Endodermal cell (in vitro differentiated cells): ENCODE data around the gene GLYATL1B. TPM values are rescaled to one million over a fixed set of nuclear protein-coding genes. Genes with fewer than 3 reads are reported as not detected.
"Not testable (repeated sequence)": the region's sequence is repeated elsewhere in the genome, so short reads cannot be mapped to it uniquely, and the experiment has no call there.

Experiments used
- DNase-seq: peaks from one replicate; pipeline ENCODE4 v3.0.0-alpha.2; 2017
- H3K27ac ChIP-seq: 2 replicates; pipeline ENCODE4 v1.5.1; 2013; ENCODE audit warnings: mild to moderate bottlenecking, low read depth, low read length, moderate library complexity
- H3K27me3 ChIP-seq: 2 replicates; pipeline ENCODE4 v1.6.1; 2013; ENCODE audit warnings: mild to moderate bottlenecking, low read length, moderate library complexity; ENCODE audit not compliant: insufficient read depth, control insufficient read depth, poor library complexity, severe bottlenecking
- H3K36me3 ChIP-seq: 2 replicates; pipeline ENCODE4 v1.7.0; 2013; ENCODE audit warnings: mild to moderate bottlenecking, low read length, moderate library complexity; ENCODE audit not compliant: control insufficient read depth, insufficient read depth
- H3K4me1 ChIP-seq: one replicate; pipeline ENCODE4 v1.7.0; 2013; ENCODE audit warnings: low read length; ENCODE audit not compliant: control insufficient read depth, insufficient read depth
- H3K4me3 ChIP-seq: 2 replicates; pipeline ENCODE4 v1.5.1; 2013; ENCODE audit warnings: mild to moderate bottlenecking, low read length, moderate library complexity
- H3K9ac ChIP-seq: 2 replicates; pipeline ENCODE4 v1.6.1; 2013; ENCODE audit warnings: mild to moderate bottlenecking, low read length, moderate library complexity; ENCODE audit not compliant: poor library complexity, severe bottlenecking; ENCODE audit errors: extremely low read depth
- H3K9me3 ChIP-seq: 2 replicates; pipeline ENCODE4 v1.6.1; 2013; ENCODE audit warnings: mild to moderate bottlenecking, low read length, moderate library complexity; ENCODE audit not compliant: control insufficient read depth
- H3K27ac Mint-ChIP-seq: 2 replicates; pipeline ENCODE4 v1.8.0; 2020; ENCODE audit warnings: mixed read lengths
- H3K27me3 Mint-ChIP-seq: 2 replicates; pipeline ENCODE4 v1.8.0; 2021; ENCODE audit warnings: mild to moderate bottlenecking, mixed read lengths; ENCODE audit not compliant: insufficient read depth
- H3K36me3 Mint-ChIP-seq: 2 replicates; pipeline ENCODE4 v1.8.0; 2020; ENCODE audit warnings: low read depth, mixed read lengths
- H3K4me1 Mint-ChIP-seq: 2 replicates; pipeline ENCODE4 v1.8.0; 2020; ENCODE audit warnings: mixed read lengths
- H3K4me3 Mint-ChIP-seq: 2 replicates; pipeline ENCODE4 v1.8.0; 2020; ENCODE audit warnings: mild to moderate bottlenecking, moderate library complexity, mixed read lengths
- H3K9me3 Mint-ChIP-seq: 2 replicates; pipeline ENCODE4 v1.8.0; 2020; ENCODE audit warnings: mild to moderate bottlenecking, mixed read lengths
- WGBS, 2 experiments: methylation state at CpG; one replicate each; pipeline versions ENCODE4 v1.1.5 to v1.1.7; 2013; ENCODE audit warnings: missing lambda C conversion rate in 2 of 2, mixed read lengths in 1 of 2; ENCODE audit not compliant: insufficient coverage in 1 of 2, insufficient read length in 1 of 2; 5-methylcytosine and 5-hydroxymethylcytosine counted together
- total RNA-seq, 2 donors: library from RNA; stranded (reverse); fragmentation: NEBNext Ultra II Directional in 1 of 2; extraction: Animal tissue kit (Norgen Biotek cat#: 25700) in 1 of 2; gene quantifications; 2 replicates in 1 of 2; 3 replicates in 1 of 2; pipeline ENCODE4 v1.2.1, GENCODE V29; 2021
- TF ChIP-seq, protein P1 (sequence below): fragments of 200-600 bp; sonication (generic); conservative IDR thresholded peaks from 2 replicates; pipeline ENCODE4 v1.5.0; 2021; ENCODE audit warnings: antibody characterized with exemption, mild to moderate bottlenecking

GLYATL1B gene
- total RNA-seq, 2 donors from 2014 or later = not detected

DNA sequence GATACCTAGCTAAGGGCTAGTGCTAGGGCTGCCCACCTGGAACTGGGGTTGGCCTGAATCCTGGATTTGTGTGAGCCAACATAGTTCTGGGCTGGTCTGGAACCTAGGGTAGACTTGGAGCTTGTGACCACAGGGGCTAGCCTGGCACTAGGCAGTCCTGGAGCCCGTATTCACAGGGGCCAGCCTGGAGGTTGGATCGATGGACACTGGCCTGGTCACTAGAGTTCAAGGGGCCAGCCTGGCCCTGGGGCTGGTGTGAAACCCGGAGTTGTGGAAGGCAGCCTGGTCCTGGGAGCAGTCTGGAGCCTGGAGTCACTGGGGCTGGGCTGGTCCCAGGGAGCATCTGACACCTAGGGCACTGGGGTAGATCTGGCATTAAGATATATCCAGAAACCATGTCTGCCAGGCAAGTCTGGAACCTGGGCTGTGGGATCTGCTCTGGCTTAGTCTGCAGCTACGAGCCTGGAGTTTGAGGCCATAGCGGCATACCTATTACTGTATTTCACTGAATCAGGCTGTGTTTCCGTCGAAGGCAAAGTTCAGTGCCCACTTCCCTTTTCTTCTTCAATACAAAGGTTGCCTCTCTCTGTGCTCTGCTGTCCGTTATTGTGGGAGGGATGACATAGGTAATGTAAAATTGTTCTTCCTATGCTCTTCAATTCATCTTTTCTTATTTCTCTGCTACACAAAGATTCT, 9.1 kb upstream of the GLYATL1B start:
- Histone ChIP-seq H3K4me1 (no peaks in the 10 kb centered on the region), H3K27ac (no peak overlapping the region), H3K9me3 (no peaks in the 10 kb centered on the region), H3K9ac (no peak overlapping the region), H3K36me3 (no peaks in the 10 kb centered on the region), H3K27me3 (no peaks in the 10 kb centered on the region), H3K4me3 (no peak overlapping the region)
- H3K4me1 Mint-ChIP-seq = no peaks in the 10 kb centered on the region
- H3K27me3 Mint-ChIP-seq = peaks cover 2% of the 10 kb centered on the region
- no peaks in the 10 kb centered on the region for H3K36me3 Mint-ChIP-seq
- WGBS, 2 experiments = 89 to 96% methylated on average over 3 to 7 of the region's 8 CpGs
- H3K4me3 Mint-ChIP-seq = no peak overlapping the region
- no peaks in the 10 kb centered on the region for H3K9me3 Mint-ChIP-seq
- H3K27ac Mint-ChIP-seq = no peak overlapping the region
- no peak for DNase-seq
- TF ChIP-seq, protein P1, sequence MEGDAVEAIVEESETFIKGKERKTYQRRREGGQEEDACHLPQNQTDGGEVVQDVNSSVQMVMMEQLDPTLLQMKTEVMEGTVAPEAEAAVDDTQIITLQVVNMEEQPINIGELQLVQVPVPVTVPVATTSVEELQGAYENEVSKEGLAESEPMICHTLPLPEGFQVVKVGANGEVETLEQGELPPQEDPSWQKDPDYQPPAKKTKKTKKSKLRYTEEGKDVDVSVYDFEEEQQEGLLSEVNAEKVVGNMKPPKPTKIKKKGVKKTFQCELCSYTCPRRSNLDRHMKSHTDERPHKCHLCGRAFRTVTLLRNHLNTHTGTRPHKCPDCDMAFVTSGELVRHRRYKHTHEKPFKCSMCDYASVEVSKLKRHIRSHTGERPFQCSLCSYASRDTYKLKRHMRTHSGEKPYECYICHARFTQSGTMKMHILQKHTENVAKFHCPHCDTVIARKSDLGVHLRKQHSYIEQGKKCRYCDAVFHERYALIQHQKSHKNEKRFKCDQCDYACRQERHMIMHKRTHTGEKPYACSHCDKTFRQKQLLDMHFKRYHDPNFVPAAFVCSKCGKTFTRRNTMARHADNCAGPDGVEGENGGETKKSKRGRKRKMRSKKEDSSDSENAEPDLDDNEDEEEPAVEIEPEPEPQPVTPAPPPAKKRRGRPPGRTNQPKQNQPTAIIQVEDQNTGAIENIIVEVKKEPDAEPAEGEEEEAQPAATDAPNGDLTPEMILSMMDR = no peak

DNA sequence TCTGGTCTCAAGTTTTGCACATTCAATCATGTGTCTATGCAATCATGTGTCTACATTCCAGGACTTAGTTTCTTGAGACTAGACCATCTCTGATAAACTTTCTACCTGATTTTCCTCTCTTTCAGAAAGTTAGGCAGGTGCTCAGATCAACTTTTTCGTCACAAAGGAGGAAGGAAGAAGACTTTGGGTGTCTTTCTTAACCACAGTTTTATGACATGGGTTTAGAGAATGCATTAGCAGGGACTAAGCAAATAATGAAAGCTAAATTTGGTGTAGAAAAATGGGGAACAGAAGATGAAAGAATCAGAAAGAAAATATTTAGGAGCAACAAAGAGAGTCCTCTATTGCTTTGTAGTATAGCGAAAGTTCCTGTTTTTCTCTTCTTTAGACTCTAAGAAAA, 7.7 kb upstream of the GLYATL1B start:
- TF ChIP-seq, protein P1 = no peak
- no peak overlapping the region for H3K4me3 Mint-ChIP-seq
- no peaks in the 10 kb centered on the region for H3K36me3 Mint-ChIP-seq

DNA sequence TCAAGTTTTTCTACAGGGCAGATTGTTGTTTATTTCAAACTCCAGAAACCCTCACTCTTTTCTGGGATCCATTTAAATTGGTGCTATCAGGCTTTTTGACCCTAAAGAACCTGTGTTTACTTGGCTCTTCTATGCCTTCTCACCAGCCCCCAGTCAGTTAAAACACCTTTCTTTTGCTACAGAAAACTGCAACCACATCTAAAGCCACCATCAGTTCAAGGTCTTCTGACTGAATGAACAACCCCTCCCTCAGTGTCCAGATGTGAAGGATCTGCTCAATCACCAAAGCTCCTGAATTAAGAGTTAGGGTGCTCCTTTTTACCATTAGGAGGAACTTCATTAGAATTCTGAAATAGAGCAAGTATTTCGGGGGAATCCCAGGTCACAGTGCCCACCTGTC, 7.0 kb upstream of the GLYATL1B start:
- Histone ChIP-seq H3K4me3 (no peak overlapping the region), H3K4me1 (no peaks in the 10 kb centered on the region), H3K9me3 (no peaks in the 10 kb centered on the region), H3K36me3 (no peaks in the 10 kb centered on the region), H3K9ac (no peak overlapping the region), H3K27me3 (no peaks in the 10 kb centered on the region), H3K27ac (no peak overlapping the region)
- H3K27me3 Mint-ChIP-seq = no peaks in the 10 kb centered on the region
- no peak overlapping the region for H3K4me3 Mint-ChIP-seq
- no peaks in the 10 kb centered on the region for H3K4me1 Mint-ChIP-seq
- H3K9me3 Mint-ChIP-seq = no peaks in the 10 kb centered on the region
- H3K36me3 Mint-ChIP-seq = no peaks in the 10 kb centered on the region
- TF ChIP-seq, protein P1 = no peak
- WGBS, 2 experiments = 83 to 86% methylated on average over 1 of the region's 1 CpG
- DNase-seq = no peak
- H3K27ac Mint-ChIP-seq = no peak overlapping the region

More for the DNA sequence above, 7.7 kb upstream of the GLYATL1B start:
- Histone ChIP-seq H3K36me3 (no peaks in the 10 kb centered on the region), H3K27ac (no peak overlapping the region), H3K9ac (no peak overlapping the region), H3K4me1 (no peaks in the 10 kb centered on the region), H3K4me3 (no peak overlapping the region), H3K9me3 (no peaks in the 10 kb centered on the region), H3K27me3 (no peaks in the 10 kb centered on the region)
- 92 to 96% methylated on average over 2 of the region's 2 CpGs for WGBS, 2 experiments
- peaks cover 1% of the 10 kb centered on the region for H3K27me3 Mint-ChIP-seq
- H3K27ac Mint-ChIP-seq = no peak overlapping the region
- no peaks in the 10 kb centered on the region for H3K9me3 Mint-ChIP-seq
- H3K4me1 Mint-ChIP-seq = no peaks in the 10 kb centered on the region
- DNase-seq = no peak

DNA sequence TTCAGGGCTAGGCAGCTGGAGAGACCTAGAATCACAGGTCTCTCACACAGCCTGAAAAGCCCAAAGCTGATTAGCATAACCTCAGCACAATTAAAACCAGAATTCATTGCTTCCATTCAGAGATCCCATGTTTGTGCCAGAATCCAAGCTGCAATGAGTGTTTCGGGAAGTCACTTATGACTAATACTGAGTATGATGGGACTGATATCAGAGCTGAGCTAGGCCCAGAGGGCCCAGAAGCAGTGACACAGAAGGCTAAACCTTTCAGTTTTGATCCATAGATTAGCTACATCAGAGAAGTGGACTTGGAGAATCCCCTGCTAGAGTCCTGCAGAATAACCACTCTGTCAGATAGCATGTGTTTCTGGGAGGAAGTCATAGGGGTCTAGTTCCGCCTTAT, 5.7 kb upstream of the GLYATL1B start:
- not testable (repeated sequence) for H3K9ac ChIP-seq, H3K4me3 ChIP-seq, H3K27ac ChIP-seq, H3K9me3 Mint-ChIP-seq, H3K27ac Mint-ChIP-seq, H3K27me3 ChIP-seq, H3K27me3 Mint-ChIP-seq, H3K9me3 ChIP-seq, H3K4me1 Mint-ChIP-seq, DNase-seq, H3K36me3 ChIP-seq, H3K4me3 Mint-ChIP-seq, H3K36me3 Mint-ChIP-seq, H3K4me1 ChIP-seq
- WGBS, 2 experiments = 75% methylated on average over 1 of the region's 2 CpGs; no CpG with 5 or more reads in 1 of the 2 experiments

DNA sequence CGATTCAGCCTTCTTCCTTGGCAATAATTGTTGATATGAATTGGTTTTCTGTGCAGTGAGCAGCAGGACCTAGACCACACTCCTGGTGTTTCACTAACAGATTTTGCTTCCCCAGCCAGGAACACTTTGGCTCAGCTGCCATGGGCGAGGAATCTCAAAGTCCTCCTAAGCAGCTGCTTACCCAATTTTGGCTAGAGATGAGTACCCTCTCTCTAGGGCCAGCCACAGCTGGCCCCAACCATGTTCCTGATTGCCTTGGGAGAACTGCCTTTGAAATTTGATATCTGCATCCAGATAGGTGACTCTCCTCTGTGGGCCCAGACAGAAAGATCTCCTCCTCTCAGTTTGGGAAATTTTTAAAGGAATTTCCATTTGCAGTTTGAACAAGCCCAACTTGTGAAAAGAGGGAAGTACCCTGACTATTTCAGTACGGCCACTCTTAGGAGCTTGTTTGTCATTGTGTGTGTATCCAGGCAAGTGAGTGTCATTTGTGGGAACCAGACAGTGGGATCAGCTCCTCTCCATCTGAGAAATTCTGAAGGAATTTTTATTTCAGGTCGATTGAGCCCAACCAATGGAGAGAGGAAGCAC, 4.6 kb upstream of the GLYATL1B start:
- not testable (repeated sequence) for H3K9me3 ChIP-seq, H3K27me3 ChIP-seq, H3K4me1 Mint-ChIP-seq, H3K27me3 Mint-ChIP-seq, H3K36me3 Mint-ChIP-seq, H3K4me1 ChIP-seq, H3K36me3 ChIP-seq, H3K9me3 Mint-ChIP-seq, H3K27ac Mint-ChIP-seq, H3K9ac ChIP-seq, H3K4me3 ChIP-seq, H3K27ac ChIP-seq, DNase-seq, H3K4me3 Mint-ChIP-seq
- 80 to 83% methylated on average over 1 to 4 of the region's 4 CpGs for WGBS, 2 experiments
